Measurements from ENCODE around the gene ESRP2.

ESRP2 gene

GRCh38 chr16:68219725-68220351 is 16.1 kb downstream of the ESRP2 start:
- TF ChIP-seq, protein P1, sequence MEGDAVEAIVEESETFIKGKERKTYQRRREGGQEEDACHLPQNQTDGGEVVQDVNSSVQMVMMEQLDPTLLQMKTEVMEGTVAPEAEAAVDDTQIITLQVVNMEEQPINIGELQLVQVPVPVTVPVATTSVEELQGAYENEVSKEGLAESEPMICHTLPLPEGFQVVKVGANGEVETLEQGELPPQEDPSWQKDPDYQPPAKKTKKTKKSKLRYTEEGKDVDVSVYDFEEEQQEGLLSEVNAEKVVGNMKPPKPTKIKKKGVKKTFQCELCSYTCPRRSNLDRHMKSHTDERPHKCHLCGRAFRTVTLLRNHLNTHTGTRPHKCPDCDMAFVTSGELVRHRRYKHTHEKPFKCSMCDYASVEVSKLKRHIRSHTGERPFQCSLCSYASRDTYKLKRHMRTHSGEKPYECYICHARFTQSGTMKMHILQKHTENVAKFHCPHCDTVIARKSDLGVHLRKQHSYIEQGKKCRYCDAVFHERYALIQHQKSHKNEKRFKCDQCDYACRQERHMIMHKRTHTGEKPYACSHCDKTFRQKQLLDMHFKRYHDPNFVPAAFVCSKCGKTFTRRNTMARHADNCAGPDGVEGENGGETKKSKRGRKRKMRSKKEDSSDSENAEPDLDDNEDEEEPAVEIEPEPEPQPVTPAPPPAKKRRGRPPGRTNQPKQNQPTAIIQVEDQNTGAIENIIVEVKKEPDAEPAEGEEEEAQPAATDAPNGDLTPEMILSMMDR (IDR thresholded peaks at IDR 0.05; ENCODE audit: control extremely low read depth, extremely low read depth, low read depth, missing control alignments): no peak
- CTCF ChIA-PET: interaction anchor here (0.9 to 2.8 kb wide), 4 partner anchors 8 to 547 kb away, joined by 3 to 12 read pairs (median 5); no protein-coding TSS in a partner anchor
- DNase-seq (ENCODE audit: extremely low spot score): no peak
- POLR2A ChIA-PET: interaction anchor here (0.6 kb wide), 1 partner anchor 100 kb away, joined by 5 read pairs; no protein-coding TSS in a partner anchor

GRCh38 chr16:68217506-68217905 is 18.4 kb downstream of the ESRP2 start:
- DNase-seq (ENCODE audit: extremely low spot score): no peak
- ChIA-PET CTCF (interaction anchor here (1.1 to 2.6 kb wide), 7 partner anchors 9 to 550 kb away, joined by 3 to 16 read pairs (median 4); no protein-coding TSS in a partner anchor), POLR2A (no interaction called here)
- TF ChIP-seq, protein P1 (IDR thresholded peaks at IDR 0.05; ENCODE audit: control extremely low read depth, extremely low read depth, low read depth, missing control alignments): no peak

DNA sequence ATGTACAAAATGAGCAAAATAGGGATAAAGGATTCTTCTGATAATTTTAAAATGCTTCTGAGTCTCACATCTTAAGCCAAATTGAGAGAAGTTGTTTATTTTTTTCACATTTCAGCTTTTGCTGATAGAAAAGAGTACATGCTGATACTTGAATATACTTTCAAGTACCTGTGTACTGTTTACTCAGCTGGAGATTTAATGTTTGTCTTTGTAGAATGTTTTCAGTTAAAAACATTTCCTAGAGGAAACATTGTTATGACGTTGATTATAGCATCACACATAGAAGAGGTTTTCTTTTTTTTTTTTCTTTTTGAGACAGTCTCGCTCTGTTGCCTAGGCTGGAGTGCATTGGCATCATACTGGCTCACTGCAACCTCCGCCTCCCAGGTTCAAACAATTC is 19.7 kb downstream of the ESRP2 start:
- CTCF ChIA-PET: interaction anchor here (0.7 to 2.6 kb wide), 5 partner anchors 10 to 18 kb away, joined by 3 to 16 read pairs (median 3); no protein-coding TSS in a partner anchor
- TF ChIP-seq, protein P1 (IDR thresholded peaks at IDR 0.05; ENCODE audit: control extremely low read depth, extremely low read depth, low read depth, missing control alignments): no peak
- no peak for DNase-seq (ENCODE audit: extremely low spot score)
- POLR2A ChIA-PET: no interaction called here

DNA sequence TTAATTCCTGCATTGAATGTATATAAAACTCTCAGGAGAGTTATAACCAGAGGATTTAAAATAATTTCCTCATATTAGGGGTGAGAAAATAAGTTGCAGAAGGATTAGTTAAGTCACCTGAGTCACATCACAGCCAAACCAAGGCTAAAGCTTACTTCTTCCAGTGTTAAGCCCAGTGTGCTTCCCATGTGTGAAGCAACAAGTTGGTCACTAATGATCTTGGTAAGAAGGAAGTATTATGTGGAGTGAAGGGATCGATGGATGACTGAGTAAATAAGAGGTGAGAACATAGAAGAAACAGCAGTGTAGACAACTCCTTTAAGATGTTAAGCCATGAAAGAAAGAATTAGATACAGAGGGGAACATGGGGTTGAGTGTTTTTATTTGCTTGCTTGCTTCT is 20.6 kb downstream of the ESRP2 start:
- DNase-seq (ENCODE audit: extremely low spot score): no peak
- ChIA-PET CTCF (interaction anchor here (1.1 kb wide), 1 partner anchor 13 kb away, joined by 3 read pairs; no protein-coding TSS in a partner anchor), POLR2A (no interaction called here)
- TF ChIP-seq, protein P1 (IDR thresholded peaks at IDR 0.05; ENCODE audit: control extremely low read depth, extremely low read depth, low read depth, missing control alignments): no peak

- TF ChIP-seq, protein P1 (IDR thresholded peaks at IDR 0.05; ENCODE audit: control extremely low read depth, extremely low read depth, low read depth, missing control alignments): no peak
- DNase-seq (ENCODE audit: extremely low spot score): no peak
- CTCF ChIA-PET: interaction anchor here (1.0 to 1.2 kb wide), 2 partner anchors 14 to 398 kb away, joined by 3 read pairs; no protein-coding TSS in a partner anchor
- POLR2A ChIA-PET: no interaction called here
Measured at GRCh38 chr16:68214726-68215125, 21.2 kb downstream of the ESRP2 start.

DNA sequence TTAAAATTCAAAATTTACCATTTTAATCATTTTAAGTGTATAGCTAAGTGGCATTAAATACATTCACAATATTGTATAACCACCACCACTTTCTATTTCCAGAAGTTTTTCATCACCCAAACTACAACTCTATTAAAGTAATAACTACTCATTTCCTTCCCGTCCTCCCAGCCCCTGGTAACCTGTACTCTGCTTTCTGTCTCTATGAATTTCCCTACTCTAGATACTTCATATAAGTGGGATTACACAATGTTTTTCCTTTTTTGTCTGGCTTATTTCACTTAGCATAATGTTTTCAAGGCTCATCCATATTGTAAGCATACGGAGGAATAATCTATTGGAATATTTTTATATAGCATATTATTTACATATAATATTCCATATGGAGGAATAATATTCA is 29.7 kb downstream of the ESRP2 start:
- TF ChIP-seq, protein P1 (IDR thresholded peaks at IDR 0.05; ENCODE audit: control extremely low read depth, extremely low read depth, low read depth, missing control alignments): no peak
- ChIA-PET CTCF (interaction anchor here (0.7 to 1.7 kb wide), 4 partner anchors 22 to 141 kb away, joined by 3 to 4 read pairs (median 3); no protein-coding TSS in a partner anchor), POLR2A (no interaction called here)
- no peak for DNase-seq (ENCODE audit: extremely low spot score)

Measured in GM10248 (cell line).